GM19438 (cell line): Measurements from ENCODE around the gene FBXO47.
"Not testable (repeated sequence)": the region's sequence is repeated elsewhere in the genome, so short reads cannot be mapped to it uniquely, and the experiment has no call there.

ENCODE experiments used
- ATAC-seq: cut with Tn5 transposase; IDR thresholded peaks from one replicate; pipeline ENCODE4 v1.9.1; 2021; ENCODE audit warnings: low read depth; ENCODE audit not compliant: unreplicated experiment

The FBXO47 gene

GRCh38 chr17:38981636-38982035, 14.4 kb upstream of the FBXO47 start:
- no peak for ATAC-seq

GRCh38 chr17:38980490-38981217, 13.5 kb upstream of the FBXO47 start:
- ATAC-seq, result no peak

- no peak for ATAC-seq
Measured at GRCh38 chr17:38978180-38978579, 11.0 kb upstream of the FBXO47 start.

- ATAC-seq, result not testable (repeated sequence)
Measured at GRCh38 chr17:38976187-38976551, 9.0 kb upstream of the FBXO47 start.

- no peak for ATAC-seq
Measured at GRCh38 chr17:38970804-38971203, 3.6 kb upstream of the FBXO47 start.

- no peak for ATAC-seq
Measured at GRCh38 chr17:38970128-38970527, 2.9 kb upstream of the FBXO47 start.

- no peak for ATAC-seq
Measured at GRCh38 chr17:38969281-38969680, 2.1 kb upstream of the FBXO47 start.

- no peak for ATAC-seq
Measured at GRCh38 chr17:38961413-38961812, 5.8 kb downstream of the FBXO47 start.

- ATAC-seq, result no peak
Measured at GRCh38 chr17:38960402-38960801, 6.8 kb downstream of the FBXO47 start.

- no peak for ATAC-seq
Measured at GRCh38 chr17:38959508-38959907, 7.7 kb downstream of the FBXO47 start.

- no peak for ATAC-seq
Measured at GRCh38 chr17:38958756-38959155, 8.4 kb downstream of the FBXO47 start.

- ATAC-seq, result no peak
Measured at GRCh38 chr17:38958326-38958725, 8.9 kb downstream of the FBXO47 start.

- ATAC-seq, result not testable (repeated sequence)
Measured at GRCh38 chr17:38953800-38954199, 13.4 kb downstream of the FBXO47 start.

GRCh38 chr17:38947189-38947588, 20.0 kb downstream of the FBXO47 start:
- ATAC-seq, result no peak

- ATAC-seq, result no peak
Measured at GRCh38 chr17:38943607-38944006, 23.6 kb downstream of the FBXO47 start.

GRCh38 chr17:38942696-38943334, 24.4 kb downstream of the FBXO47 start:
- no peak for ATAC-seq

- no peak for ATAC-seq
Measured at GRCh38 chr17:38940404-38940803, 26.8 kb downstream of the FBXO47 start.

GRCh38 chr17:38939987-38940386, 27.2 kb downstream of the FBXO47 start:
- no peak for ATAC-seq

- ATAC-seq, result not testable (repeated sequence)
Measured at GRCh38 chr17:38933962-38934361, 33.2 kb downstream of the FBXO47 start.

GRCh38 chr17:38930782-38931181, 36.4 kb downstream of the FBXO47 start:
- not testable (repeated sequence) for ATAC-seq

- no peak for ATAC-seq
Measured at GRCh38 chr17:38926293-38927070, 40.7 kb downstream of the FBXO47 start.
